G401 (cell line): Measurements from ENCODE around the gene AP4E1. TPM values are rescaled to one million over a fixed set of nuclear protein-coding genes. Genes with fewer than 3 reads are reported as not detected.
"Not testable (repeated sequence)": the region's sequence is repeated elsewhere in the genome, so short reads cannot be mapped to it uniquely, and the experiment has no call there.

Experiments used
- DNase-seq: peaks from one replicate; pipeline ENCODE4 v3.0.0-alpha.2; 2015; ENCODE audit warnings: low spot score
- in situ Hi-C: cut with HindIII; loops from 2 replicates; pipeline ENCODE4 v1.10.0; 2016; ENCODE audit warnings: low sequenced_read_pairs, mixed read lengths
- total RNA-seq: library from RNA; depleted of rRNA; stranded (reverse); fragments of >200 nt; shearing (Covaris generic); gene quantifications from 2 replicates; pipeline ENCODE4 v1.2.3, GENCODE V29; 2014

AP4E1 gene
- total RNA-seq, 1 experiment from 2014 or later, result 10.5 TPM

- DNase-seq, result no peak
- in situ Hi-C loops, result no loop called here
Observed at GRCh38 chr15:50938525-50938924, 30.0 kb downstream of the AP4E1 start.

DNA sequence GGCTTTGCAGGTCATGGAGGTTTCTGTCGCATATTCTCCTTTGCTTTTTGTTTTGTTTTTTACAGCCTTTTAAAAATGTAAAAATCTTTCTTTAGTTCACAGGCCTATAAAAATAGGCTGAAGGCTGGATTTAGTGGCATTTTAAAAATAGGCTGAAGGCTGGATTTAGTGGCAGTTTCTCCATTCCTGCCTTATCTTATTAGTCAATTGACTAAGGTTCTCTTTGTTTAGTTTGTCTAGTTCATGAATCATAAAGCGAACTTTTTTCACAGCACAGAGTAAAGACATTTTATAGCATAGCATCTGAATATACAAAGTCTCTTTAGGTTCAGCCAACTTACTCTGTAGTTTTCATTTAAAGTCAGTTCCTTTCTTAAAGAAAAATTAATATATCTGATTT lies 31.4 kb downstream of the AP4E1 start:
- in situ Hi-C loops, result no loop called here
- DNase-seq, result no peak

DNA sequence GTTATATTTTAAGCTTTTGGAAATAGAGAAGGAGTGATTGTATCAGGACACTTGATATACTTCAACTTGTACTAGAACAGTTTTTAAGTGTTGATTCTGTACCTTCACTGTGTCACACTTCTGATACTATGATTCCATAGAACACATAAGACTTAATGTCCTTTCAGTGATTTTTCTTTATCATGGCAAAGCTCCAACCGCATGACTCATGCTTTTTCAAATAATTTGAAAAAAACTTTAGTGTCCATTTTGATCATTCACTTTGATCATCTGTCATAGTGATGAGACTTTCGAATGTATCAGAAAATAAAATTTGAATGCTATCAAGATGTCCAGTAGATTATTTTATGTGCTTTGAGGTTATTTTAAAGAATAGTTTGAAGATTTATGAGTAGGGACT lies 32.0 kb downstream of the AP4E1 start:
- DNase-seq, result no peak
- in situ Hi-C loops, result no loop called here

DNA sequence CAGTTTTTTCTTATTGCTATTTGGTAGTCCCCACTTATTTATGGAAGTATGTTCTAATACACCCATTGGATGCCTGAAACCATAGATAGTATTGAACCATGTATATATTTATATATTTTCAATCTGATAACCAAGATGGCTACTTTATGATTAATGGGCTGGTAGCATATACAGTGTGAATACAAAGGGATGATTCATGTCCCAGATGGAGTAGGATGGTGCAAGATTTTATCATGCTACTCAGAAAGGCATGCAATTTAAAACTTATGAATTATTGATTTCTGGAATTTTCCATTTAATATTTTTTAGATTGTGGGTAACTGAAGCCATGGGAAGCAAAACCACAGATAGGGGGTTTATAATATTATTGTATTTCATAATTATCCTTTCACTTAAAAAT lies 35.2 kb downstream of the AP4E1 start:
- in situ Hi-C loops, result no loop called here
- no peak for DNase-seq

GRCh38 chr15:50944672-50945071 lies 36.2 kb downstream of the AP4E1 start:
- peak; percentile 7 for DNase-seq
- in situ Hi-C loops, result no loop called here

DNA sequence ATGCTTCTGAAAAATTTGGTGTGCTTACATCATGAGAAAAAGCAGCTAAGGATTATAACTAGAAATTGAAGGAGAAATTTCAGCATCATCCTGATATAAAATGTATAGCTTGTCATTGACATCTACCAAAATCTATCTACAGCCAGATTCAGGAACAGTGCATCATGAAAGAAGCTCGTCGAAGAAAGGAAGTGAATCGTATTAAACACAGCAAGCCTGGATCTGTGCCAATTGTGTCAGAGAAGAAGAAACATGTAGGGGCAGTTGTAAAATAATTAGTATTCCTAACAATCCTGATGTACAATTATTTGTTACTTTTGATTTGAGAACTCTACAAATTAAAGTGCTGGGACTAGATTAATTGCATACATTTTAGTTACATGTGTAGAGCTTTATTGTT lies 37.2 kb downstream of the AP4E1 start:
- DNase-seq, result peak; percentile 7
- in situ Hi-C loops, result no loop called here

GRCh38 chr15:50950745-50951144 lies 42.3 kb downstream of the AP4E1 start:
- DNase-seq, in situ Hi-C loops: not testable (repeated sequence)

DNA sequence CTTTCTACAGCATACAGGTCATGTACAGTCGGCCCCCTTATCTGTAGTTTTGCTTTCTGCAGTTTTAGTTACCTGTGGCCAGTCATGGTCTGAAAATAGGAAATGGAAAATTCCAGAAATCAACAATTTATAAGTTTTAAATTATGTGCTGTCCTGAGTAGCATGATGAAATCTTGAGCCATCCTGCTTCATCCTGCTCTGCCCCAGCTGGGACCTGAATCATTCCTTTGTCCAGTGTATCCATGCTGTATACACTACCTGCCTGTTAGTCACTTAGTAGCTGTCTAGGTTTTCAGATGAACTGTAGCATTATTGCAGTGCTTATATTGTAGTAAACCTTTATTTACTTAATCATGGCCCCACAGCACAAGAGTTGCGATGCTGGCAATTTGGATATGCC lies 44.8 kb downstream of the AP4E1 start:
- no peak for DNase-seq
- in situ Hi-C loops, result no loop called here

DNA sequence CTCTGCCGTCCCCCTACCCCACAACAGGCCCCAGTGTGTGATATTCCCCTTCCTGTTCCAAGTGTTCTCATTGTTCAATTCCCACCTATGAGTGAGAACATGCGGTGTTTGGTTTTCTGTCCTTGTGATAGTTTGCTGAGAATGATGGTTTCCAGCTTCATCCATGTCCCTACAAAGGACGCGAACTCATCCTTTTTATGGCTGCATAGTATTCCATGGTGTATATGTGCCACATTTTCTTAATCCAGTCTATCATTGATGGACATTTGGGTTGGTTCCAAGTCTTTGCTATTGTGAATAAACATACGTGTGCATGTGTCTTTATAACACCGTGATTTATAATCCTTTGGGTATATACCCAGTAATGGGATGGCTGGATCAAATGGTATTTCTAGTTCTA lies 46.4 kb downstream of the AP4E1 start:
- in situ Hi-C loops, DNase-seq: not testable (repeated sequence)

GRCh38 chr15:50959717-50960116 lies 51.2 kb downstream of the AP4E1 start:
- no peak for DNase-seq
- in situ Hi-C loops, result no loop called here

DNA sequence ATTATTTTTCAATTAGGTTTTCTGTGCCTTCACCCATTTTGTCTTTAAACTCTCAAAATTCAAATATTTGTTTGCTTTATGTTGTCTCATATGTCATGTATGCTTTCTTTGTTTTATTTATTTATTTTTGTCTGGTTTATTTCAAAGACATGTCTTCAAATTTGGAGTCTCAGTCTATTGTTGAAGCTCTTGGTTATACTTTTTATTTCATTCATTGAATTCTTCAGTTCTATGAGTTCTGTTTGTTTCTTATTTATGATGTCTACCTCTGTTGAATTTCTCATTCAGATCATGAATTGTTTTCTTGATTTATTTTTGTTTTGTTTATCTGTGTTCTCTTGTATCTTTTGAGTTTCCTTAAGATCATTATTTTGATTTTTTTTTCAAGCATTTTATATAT lies 55.6 kb downstream of the AP4E1 start:
- DNase-seq, result no peak
- in situ Hi-C loops, result no loop called here

GRCh38 chr15:50968353-50968752 lies 59.9 kb downstream of the AP4E1 start:
- no peak for DNase-seq
- in situ Hi-C loops, result no loop called here

- no peak for DNase-seq
- in situ Hi-C loops, result no loop called here
Observed at GRCh38 chr15:50970524-50970923, 62.0 kb downstream of the AP4E1 start.

- no peak for DNase-seq
- in situ Hi-C loops, result no loop called here
Observed at GRCh38 chr15:50971115-50971514, 62.6 kb downstream of the AP4E1 start.

- in situ Hi-C loops, result no loop called here
- DNase-seq, result no peak
Observed at GRCh38 chr15:50971542-50971941, 63.1 kb downstream of the AP4E1 start.

DNA sequence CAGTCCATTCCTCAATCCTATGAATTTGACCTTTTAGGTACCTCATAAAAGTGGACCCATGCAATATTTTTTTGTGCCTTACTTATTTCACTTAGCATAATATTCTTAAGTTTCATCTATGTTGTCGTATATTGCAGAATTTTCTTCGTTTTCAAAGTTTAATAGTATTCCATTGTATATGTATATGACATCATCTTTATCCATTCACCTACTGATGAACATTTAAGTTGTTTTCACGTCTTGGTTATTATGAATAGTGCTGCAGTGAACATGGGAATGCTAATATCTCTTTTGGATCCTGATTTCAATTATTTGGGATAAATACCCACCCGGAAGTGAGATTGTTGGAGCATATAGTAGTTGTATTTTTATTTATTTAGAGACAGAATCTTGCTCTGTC lies 65.1 kb downstream of the AP4E1 start:
- no peak for DNase-seq
- in situ Hi-C loops, result no loop called here

DNA sequence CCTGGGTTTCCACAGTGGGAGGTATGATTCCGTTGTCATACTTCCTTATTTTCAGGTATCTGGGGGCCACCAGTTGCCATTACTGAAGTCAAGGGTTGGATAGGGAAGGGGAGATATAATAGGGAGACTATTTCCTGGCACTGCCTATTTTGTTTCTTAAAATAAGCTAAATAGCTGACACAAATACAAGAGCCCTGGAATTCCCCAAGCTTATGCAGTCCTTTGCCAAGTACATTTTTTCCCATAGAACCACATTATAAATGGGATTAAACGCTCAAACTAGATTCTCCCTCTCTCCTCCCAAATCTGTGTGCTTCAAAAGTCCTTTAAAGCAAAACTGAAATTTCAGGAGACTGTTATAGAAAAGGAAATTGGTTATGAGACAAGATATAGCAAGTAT lies 68.7 kb downstream of the AP4E1 start:
- no peak for DNase-seq
- in situ Hi-C loops, result no loop called here

- in situ Hi-C loops, result no loop called here
- DNase-seq, result no peak
Observed at GRCh38 chr15:50978580-50978979, 70.1 kb downstream of the AP4E1 start.

DNA sequence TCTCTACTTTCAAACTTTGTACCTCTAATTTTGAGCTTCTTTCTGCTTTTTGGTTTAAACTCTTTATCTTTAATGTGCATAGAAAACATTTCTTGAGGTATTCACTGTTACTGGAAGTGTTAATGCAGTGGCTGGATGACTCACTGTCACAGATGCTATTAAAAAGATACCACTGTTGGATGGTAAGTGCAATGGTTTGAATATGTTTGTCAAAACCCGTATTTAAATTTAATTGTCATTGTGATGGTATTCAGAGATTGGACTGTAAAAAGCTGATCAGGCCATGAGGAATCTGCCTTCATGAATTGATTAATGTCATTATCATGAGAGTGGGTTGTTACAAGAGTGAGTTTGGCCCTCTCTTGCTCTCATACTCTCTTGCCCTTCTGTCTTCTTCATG lies 70.6 kb downstream of the AP4E1 start:
- in situ Hi-C loops, result no loop called here
- DNase-seq, result no peak

GRCh38 chr15:50993598-50993997 lies 85.1 kb downstream of the AP4E1 start:
- in situ Hi-C loops, result no loop called here
- DNase-seq, result no peak

- DNase-seq, result no peak
- in situ Hi-C loops, result no loop called here
Observed at GRCh38 chr15:50996641-50997040, 88.2 kb downstream of the AP4E1 start.

- in situ Hi-C loops, result no loop called here
Observed at GRCh38 chr15:50997371-50998051, 89.0 kb downstream of the AP4E1 start.

More at GRCh38 chr15:50997371-50998051, 89.0 kb downstream of the AP4E1 start:
- DNase-seq, result no peak
